HepG2 (cell line): ENCODE results near the gene NFATC4. TPM values are rescaled to one million over a fixed set of nuclear protein-coding genes. Genes with fewer than 3 reads are reported as not detected.

Source experiments
- AKNA ChIP-seq: sonication (generic); formaldehyde crosslinking; IDR thresholded peaks from 2 replicates; pipeline ENCODE4 v1.4.0; 2020; ENCODE audit warnings: missing genetic modification reagents, borderline replicate concordance
- BRCA1 ChIP-seq: sonication (generic); formaldehyde crosslinking; IDR thresholded peaks from 2 replicates; pipeline ENCODE4 v1.4.0; 2020; ENCODE audit warnings: missing genetic modification reagents
- DNMT1 ChIP-seq: sonication (generic); formaldehyde crosslinking; IDR thresholded peaks from 2 replicates; pipeline ENCODE4 v1.5.1; 2020; ENCODE audit warnings: mild to moderate bottlenecking, missing genetic modification reagents
- FOXP4 ChIP-seq: sonication (generic); formaldehyde crosslinking; IDR thresholded peaks from 2 replicates; pipeline ENCODE4 v1.4.0; 2020; ENCODE audit warnings: missing genetic modification reagents
- HIC2 ChIP-seq: sonication (generic); formaldehyde crosslinking; IDR thresholded peaks from 2 replicates; pipeline ENCODE4 v1.9.0; 2022; ENCODE audit warnings: low read depth, missing genetic modification reagents
- HOMEZ ChIP-seq: IDR thresholded peaks from 2 replicates; pipeline ENCODE4 v1.6.1; 2016; ENCODE audit warnings: low read depth
- KAT2B ChIP-seq: fragments of 150-350 bp; IDR thresholded peaks from 2 replicates; pipeline ENCODE4 v1.6.1; 2014; ENCODE audit warnings: low read depth, low read length, borderline replicate concordance
- MED1 ChIP-seq: sonication (generic); formaldehyde crosslinking; IDR thresholded peaks from 2 replicates; pipeline ENCODE4 v1.4.0; 2020; ENCODE audit warnings: missing genetic modification reagents
- SMAD9 ChIP-seq: sonication (generic); formaldehyde crosslinking; IDR thresholded peaks from 2 replicates; pipeline ENCODE4 v1.5.1; 2020; ENCODE audit warnings: mild to moderate bottlenecking, missing genetic modification reagents
- TCF7 ChIP-seq: sonication (generic); IDR thresholded peaks from 2 replicates; pipeline ENCODE4 v1.6.1; 2016; ENCODE audit warnings: antibody characterized with exemption, low read depth
- YEATS2 ChIP-seq: sonication (generic); formaldehyde crosslinking; IDR thresholded peaks from 2 replicates; pipeline ENCODE4 v1.4.0; 2020; ENCODE audit warnings: missing genetic modification reagents, borderline replicate concordance
- ZFP36 ChIP-seq: fragments of 150-350 bp; IDR thresholded peaks from 2 replicates; pipeline ENCODE4 v1.6.1; 2018; ENCODE audit warnings: borderline replicate concordance, low read length, low read depth; ENCODE audit not compliant: partially characterized antibody
- ZFY ChIP-seq: sonication (generic); formaldehyde crosslinking; IDR thresholded peaks from 2 replicates; pipeline ENCODE4 v1.4.0; 2020; ENCODE audit warnings: missing genetic modification reagents
- ZNF263 ChIP-seq: sonication (generic); formaldehyde crosslinking; IDR thresholded peaks from 2 replicates; pipeline ENCODE4 v1.4.0; 2020; ENCODE audit warnings: missing genetic modification reagents
- ZNF569 ChIP-seq: sonication (generic); formaldehyde crosslinking; IDR thresholded peaks from 2 replicates; pipeline ENCODE4 v1.5.0; 2020; ENCODE audit warnings: mild to moderate bottlenecking, missing genetic modification reagents, moderate library complexity, borderline replicate concordance
- ZNF768 ChIP-seq: sonication (generic); formaldehyde crosslinking; IDR thresholded peaks from 2 replicates; pipeline ENCODE4 v1.4.0; 2020; ENCODE audit warnings: missing genetic modification reagents
- ZNF883 ChIP-seq: sonication (generic); formaldehyde crosslinking; IDR thresholded peaks from 2 replicates; pipeline ENCODE4 v1.5.1; 2020; ENCODE audit warnings: mild to moderate bottlenecking, missing genetic modification reagents; ENCODE audit errors: not compliant biosample characterization
- polyA plus RNA-seq, 8 experiments: library from polyadenylated mRNA; depleted of rRNA in 3 of 8; stranded (reverse) in 7 of 8; unstranded in 1 of 8; fragments of >200 nt; fragmentation: Illumina TruSeq in 4 of 8; extraction: Trizol in 4 of 8; gene quantifications; 2 replicates each; pipeline versions ENCODE4 v1.2.1 to v1.2.3, GENCODE V29; 2011 to 2016; ENCODE audit warnings: low read depth in 4 of 8, missing spikeins in 1 of 8, mixed read lengths in 1 of 8; ENCODE audit not compliant: insufficient read depth in 1 of 8
- total RNA-seq, 5 experiments: library from RNA; depleted of rRNA; stranded (reverse); fragments of >200 nt; fragmentation: Illumina TruSeq; extraction: Trizol; gene quantifications; 2 replicates each; pipeline ENCODE4 v1.2.3, GENCODE V29; 2016; ENCODE audit warnings: low read depth in 1 of 5

Gene NFATC4
- total and polyA plus RNA-seq, 2 of the 13 experiments (the other 11 are each of a cell fraction or from before 2014, with no cell fraction given), result 0.04 to 0.15 TPM

GRCh38 chr14:24426912-24427536 is 59.0 kb downstream of the NFATC4 start (continued):
- TF ChIP-seq HOMEZ (CRISPR knock-in tag) (peak; percentile 69), HIC2 (peak; percentile 78; the same call in 1 of the 2 replicates), SMAD9 (CRISPR knock-in tag) (peak; percentile 47; the same call in 1 of the 2 replicates), FOXP4 (peak; percentile 61), ZFY (CRISPR knock-in tag) (no peak; the same call in 1 of the 2 replicates), MED1 (peak; percentile 38; the same call in 1 of the 2 replicates), DNMT1 (CRISPR knock-in tag) (peak; percentile 89; the same call in 1 of the 2 replicates), TCF7 (peak; percentile 80), YEATS2 (CRISPR knock-in tag) (peak; percentile 61; the same call in 1 of the 2 replicates), ZNF883 (CRISPR knock-in tag) (peak; percentile 40), ZNF569 (CRISPR knock-in tag) (no peak), BRCA1 (CRISPR knock-in tag) (no peak), AKNA (CRISPR knock-in tag) (no peak), ZFP36 (no peak), ZNF263 (CRISPR knock-in tag) (peak; percentile 79; the same call in 1 of the 2 replicates), KAT2B (no peak), ZNF768 (CRISPR knock-in tag) (peak; percentile 59; the same call in 1 of the 2 replicates)
